Effector CD8-positive, alpha-beta T cell (primary cell): ENCODE results near the gene EMILIN3.

Experiments
- DNase-seq: peaks from one replicate; lab custom pipeline; 2025; lab: John Stamatoyannopoulos, UW

EMILIN3 gene

GRCh38 chr20:41392295-41392694 lies 25.7 kb upstream of the EMILIN3 start:
- no peak for DNase-seq

DNA sequence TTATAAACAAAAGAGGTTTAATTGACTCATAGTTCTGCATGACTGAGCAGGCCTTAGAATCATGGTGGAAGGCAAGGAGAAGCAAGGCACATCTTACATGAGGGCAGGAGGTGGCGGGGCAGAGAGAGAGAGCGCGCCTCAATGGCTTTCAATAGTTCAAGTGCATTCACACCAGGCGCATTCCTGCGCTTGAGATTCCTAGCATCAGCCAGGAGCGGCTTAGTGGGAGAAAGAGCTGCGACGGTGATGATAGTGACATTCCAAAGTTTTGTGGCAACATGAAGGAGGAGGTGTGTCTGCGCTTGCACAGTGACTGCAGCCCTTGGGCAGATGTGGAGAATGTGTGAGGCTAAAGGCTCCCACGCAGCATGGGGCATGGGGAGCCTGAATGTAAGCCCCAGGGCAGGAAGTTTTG lies 25.0 kb upstream of the EMILIN3 start:
- DNase-seq, result no peak

DNA sequence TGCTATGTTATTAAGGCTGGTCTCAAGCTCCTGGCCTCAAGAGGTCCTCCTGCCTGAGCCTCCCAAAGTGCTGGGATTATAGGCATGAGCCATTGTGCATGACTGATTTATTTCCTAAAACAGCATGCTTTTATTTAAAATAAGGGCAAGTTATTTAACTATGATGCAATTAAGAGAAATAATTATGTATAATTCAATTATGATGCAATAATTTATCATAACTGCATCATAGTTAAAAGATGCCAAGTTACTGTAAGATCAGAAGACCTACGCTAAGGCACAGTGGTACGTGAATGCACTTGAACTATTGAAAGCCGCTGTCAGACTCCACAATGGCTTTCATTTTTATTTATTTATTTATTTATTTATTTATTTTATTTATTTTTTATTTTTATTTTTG lies 24.3 kb upstream of the EMILIN3 start:
- DNase-seq, result no peak

- DNase-seq, result no peak
Measured at GRCh38 chr20:41387444-41387851, 20.8 kb upstream of the EMILIN3 start.

- DNase-seq, result no peak
Measured at GRCh38 chr20:41386502-41387427, 20.1 kb upstream of the EMILIN3 start.

GRCh38 chr20:41382791-41383305 lies 16.2 kb upstream of the EMILIN3 start:
- DNase-seq, result no peak

DNA sequence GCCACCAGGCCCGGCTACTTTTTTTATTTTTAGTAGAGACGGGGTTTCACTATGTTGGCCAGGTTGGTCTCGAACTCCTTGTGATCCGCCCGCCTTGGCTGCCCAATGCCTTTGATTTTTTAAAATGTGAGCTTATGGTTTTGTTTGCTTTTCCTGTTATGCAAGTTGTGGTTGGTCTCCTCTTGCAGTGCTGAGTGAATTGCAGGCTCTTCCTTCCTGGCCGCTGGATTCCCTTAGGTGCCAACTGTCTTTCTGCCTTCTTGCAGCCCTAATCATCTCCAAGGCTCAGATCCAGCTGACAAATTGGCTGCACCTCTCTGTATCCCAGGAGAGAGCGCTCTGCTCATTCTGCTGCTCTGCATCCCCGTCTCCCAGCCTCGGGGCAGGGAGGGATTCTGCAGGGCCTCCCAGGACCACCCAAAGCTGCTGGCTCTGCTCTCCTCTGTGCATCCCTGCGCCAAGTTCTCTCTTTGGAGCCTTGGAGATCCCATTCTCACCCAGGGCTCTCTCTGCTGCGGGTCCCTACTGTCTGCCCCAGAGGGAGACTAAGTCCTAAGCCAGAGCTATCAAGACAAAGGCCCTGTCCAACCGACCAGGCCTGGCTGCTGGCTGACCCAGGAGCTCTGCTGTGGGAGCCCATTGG lies 14.1 kb upstream of the EMILIN3 start:
- no peak for DNase-seq

DNA sequence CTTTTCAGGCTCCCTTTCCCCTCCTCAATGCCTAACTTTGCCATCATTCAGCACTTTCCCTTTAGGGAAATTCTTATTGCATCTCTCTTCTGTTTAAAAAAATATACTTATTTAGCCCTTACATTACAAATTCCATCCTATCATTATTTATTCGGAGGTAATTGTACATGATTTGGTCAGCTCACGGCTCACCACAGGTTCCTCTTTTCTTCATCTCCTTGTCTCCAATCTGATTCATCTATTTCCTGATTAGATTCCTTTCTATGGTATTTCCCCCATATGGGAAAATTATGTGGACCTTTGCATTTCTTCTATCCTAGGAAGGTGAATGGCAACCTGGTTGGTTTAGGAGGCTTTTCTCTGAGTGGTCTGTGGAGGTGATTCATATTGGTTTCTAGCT lies 12.9 kb upstream of the EMILIN3 start:
- DNase-seq, result no peak

- DNase-seq, result no peak
Measured at GRCh38 chr20:41377275-41377674, 10.7 kb upstream of the EMILIN3 start.

- no peak for DNase-seq
Measured at GRCh38 chr20:41376349-41376748, 9.7 kb upstream of the EMILIN3 start.

DNA sequence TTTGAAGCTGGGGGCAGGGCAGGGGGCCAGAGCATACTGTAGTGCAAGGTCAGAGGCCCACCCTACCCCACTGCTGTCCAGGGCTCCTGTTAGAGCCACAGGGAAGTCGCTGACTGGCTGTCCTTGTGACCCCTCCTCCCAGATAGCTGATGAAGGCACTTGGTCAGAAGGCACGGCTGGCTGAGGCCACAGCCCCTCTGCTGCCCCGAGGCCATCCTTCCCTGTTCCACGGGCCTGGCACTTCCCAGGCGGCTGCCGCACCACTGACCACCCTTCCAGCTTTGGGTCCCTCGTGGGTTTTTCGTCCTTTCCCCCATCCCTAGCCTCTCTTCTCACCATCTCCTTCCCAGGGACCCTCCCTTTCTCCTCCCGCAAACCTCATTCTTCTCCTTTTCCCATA lies 9.2 kb upstream of the EMILIN3 start:
- DNase-seq, result no peak

DNA sequence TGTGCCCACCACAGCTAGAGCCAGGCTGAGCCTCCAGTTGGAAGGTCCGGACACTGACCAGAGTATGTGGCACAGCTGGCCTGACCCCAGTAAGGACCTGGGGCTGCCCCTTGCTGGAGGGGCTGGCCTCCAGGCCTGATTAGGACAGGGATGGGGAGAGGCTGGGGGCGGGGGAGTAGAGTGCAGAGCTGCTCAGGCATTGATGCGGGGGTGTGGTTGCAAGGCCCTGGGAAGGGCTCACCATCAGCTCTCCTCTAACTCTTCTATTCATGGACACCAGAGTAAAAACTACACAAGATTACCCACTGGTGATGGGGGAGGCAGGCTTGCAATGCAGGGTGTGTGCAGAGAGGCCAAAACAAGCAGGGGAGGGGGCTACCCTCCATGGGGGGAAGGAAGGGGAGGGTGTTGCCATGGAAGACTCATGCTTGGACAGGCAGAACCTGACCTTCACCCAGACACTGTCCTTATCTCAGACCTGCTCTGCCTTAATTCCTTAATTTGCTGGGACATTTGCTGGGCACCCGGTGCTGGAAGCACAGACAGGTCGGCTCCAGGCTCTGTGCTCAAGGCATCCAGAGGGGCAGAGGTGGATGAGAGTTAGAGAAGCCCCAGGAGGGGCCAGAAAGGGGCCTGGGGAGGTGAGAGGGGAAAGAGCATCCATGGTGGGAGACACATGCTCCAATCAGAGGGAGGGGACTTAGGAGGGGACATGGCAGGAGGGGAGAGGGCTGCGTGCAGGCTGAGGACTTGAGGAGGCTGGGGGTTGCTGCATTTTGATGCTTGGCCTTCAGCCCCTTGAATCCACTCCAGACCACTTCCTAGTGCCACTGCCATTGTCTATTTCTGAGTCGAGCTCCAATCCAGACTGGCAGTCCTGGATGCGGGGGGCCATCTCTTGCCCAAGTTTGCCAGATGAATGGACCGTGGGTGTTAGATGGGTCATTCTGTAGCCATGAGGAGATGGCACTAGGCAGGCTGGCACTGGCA lies 7.6 kb upstream of the EMILIN3 start:
- no peak for DNase-seq

- DNase-seq, result no peak
Measured at GRCh38 chr20:41373251-41373783, 6.7 kb upstream of the EMILIN3 start.

- no peak for DNase-seq
Measured at GRCh38 chr20:41371371-41371770, 4.8 kb upstream of the EMILIN3 start.

DNA sequence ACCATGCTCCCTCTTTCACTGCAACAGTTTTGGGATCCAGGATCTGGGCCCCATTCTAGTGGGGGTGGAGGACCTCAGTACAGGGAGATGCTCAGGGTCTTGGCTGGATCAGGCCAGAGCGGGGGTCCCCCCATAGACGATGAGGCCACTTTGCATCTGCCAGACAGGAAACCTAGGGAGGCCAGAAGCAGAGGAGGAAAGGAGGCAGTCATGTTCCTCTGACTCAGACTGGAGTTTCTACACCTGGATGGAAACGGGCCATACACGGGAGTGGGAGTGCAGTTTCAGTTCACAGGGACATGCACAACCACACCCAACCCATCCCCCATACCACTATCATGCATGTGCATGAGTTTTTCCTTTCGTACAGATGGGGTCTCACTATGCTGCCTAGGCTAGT lies 3.6 kb upstream of the EMILIN3 start:
- DNase-seq, result no peak

GRCh38 chr20:41369673-41370072 lies 3.1 kb upstream of the EMILIN3 start:
- no peak for DNase-seq

GRCh38 chr20:41367956-41368355 lies 1.3 kb upstream of the EMILIN3 start:
- DNase-seq, result no peak

DNA sequence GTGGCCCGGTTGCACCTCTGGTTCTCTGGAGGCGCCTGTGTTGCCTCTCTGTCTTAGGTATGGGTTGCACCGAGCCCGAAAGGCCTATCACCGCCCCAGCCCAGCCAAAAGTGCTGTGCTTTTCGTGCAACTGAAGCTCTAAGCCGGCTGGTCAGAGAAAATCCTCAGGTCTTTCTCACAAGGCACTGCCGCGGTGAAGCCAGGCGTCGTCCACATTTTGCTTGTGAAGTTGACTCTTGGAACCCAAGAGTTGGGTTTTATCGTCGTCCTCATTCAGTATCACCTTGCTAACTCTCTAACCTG lies 726 bp upstream of the EMILIN3 start:
- no peak for DNase-seq

DNA sequence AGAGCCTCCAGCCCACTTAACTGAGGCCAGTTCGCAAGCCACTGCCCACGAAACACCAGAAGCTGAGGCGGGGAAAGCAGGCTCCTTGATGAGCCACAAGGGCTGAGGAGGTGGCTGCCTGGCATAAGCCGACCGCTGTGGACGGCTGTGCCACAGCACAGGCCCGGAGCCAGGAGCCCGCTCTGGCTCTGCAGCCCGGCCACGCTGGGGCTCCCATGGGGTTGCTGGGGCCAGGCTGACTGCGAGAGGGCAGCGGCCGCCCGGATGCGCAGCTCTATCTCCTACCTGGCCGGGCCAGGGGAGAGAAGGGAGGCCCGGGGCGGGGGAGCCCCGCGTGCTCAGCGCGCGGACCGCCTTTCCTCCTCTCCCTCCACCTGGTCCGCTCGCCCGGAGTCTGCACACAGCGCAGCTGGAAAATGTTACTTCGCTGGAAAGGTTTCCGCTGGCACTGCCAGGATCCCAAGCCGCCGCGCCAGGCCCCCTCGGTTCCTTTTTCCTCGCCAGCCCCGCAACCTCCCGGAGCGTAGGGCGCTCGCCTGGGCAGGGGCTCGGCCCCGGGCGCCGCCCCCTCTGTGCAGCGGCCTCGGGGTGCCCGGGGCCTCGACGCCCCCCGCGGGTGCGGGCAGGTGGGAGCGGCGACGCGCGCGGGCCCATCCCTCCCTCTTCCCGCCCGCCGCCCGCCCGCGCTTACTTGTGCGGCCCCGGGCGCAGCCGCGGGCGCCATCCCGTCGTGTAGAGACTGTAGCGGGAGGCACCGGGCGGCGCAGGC lies 657 bp downstream of the EMILIN3 start:
- DNase-seq, result no peak

DNA sequence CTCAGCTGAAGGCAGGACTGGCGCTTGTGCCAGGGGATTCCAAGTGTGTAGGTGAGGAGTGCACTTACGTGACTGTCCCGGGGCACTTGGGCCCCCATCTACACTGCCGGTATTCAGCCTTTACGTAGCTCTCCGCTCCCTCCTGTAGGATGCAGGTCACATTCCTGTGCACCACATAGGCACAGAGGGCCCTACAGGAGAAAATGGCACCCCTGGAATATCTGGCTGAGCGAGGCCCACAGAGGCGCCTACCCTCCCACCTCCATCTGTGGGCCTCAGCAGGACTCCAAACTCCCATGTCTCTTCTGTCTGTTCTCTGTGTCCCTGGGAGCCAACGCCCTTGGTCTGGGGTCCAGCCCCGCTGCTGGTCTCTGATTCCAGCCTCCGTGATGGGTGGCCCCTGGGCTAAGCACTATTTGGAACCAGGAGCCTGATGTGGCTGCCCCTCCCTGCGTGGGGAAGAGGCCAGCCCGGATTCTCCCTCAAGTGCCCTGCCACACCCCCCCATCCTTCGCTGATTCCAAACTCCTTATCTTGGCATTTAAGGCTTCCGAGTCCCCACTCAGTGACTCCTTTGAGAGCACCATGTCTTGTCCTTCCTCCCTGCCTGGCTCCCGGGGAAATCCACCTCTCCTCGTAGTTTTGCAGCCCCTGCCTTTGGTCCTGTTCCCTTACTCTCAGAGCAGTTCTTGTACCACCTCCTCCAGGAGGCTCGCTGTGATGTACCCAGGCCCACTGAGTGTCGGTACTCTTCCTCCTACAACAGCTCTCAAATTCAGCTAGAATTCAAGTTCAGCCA lies 1.5 kb downstream of the EMILIN3 start:
- no peak for DNase-seq
